Measurements from ENCODE around the gene APEX1. TPM values are rescaled to one million over a fixed set of nuclear protein-coding genes. Genes with fewer than 3 reads are reported as not detected.

The APEX1 gene
- total and polyA plus RNA-seq, 2 of the 8 experiments (the other 6 are each of a cell fraction or from before 2014, with no cell fraction given): 384 to 700 TPM

DNA sequence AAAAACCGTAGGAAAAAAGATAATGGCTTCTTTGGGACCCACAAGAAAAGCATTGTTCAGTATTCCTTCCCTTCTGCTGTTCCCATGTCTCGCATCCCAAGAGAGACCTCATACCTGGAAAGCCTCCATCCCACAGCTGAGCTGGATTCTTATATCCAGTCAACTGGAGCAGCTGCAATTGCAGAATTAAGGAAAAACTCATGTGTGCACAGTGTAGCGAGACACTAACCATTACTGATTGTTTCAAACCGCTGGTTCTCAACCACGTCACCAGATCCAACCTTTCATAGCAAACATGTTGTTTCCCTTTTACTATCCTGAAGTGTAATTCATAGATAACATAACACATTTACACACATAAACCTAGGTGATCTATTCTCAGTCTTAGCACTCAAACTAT is 44.9 kb downstream of the APEX1 start (continued):
- TF ChIP-seq HDAC2 (IDR thresholded peaks at IDR 0.05; ENCODE audit: borderline replicate concordance in 1 of 2, low read depth in 2 of 2, low read length in 2 of 2): no peak
- TF ChIP-seq HDAC6 (IDR thresholded peaks at IDR 0.05; ENCODE audit: low read depth, low read length): no peak
- no peak for TF ChIP-seq GTF2F1 (IDR thresholded peaks at IDR 0.05; ENCODE audit: borderline replicate concordance, low read depth, low read length)
- TF ChIP-seq MAFK (IDR thresholded peaks at IDR 0.05; ENCODE audit: low read depth, low read length): no peak
- TF ChIP-seq JUN (IDR thresholded peaks at IDR 0.05; ENCODE audit: low read depth, low read length): no peak
- TF ChIP-seq EGR1 (IDR thresholded peaks at IDR 0.05; ENCODE audit: borderline replicate concordance, low read depth, low read length): no peak
